ENCODE measurements around the gene LPP. TPM values are rescaled to one million over a fixed set of nuclear protein-coding genes. Genes with fewer than 3 reads are reported as not detected.

The LPP gene
- total RNA-seq, 3 donors from 2014 or later = 15.5 to 19.2 (median 16.5) TPM

GRCh38 chr3:188900421-188900951, 746.5 kb downstream of the LPP start:
- DNase-seq (no peak), ATAC-seq (no peak)
- Mint-ChIP-seq H3K27me3 (ENCODE audit: low read depth) (no peaks in the 10 kb centered on the region), H3K4me3 (no peak overlapping the region), H3K4me1 (ENCODE audit: low read depth) (peaks cover 3% of the 10 kb centered on the region), H3K9me3 (no peaks in the 10 kb centered on the region), H3K36me3 (ENCODE audit: insufficient read depth) (no peaks in the 10 kb centered on the region)

DNA sequence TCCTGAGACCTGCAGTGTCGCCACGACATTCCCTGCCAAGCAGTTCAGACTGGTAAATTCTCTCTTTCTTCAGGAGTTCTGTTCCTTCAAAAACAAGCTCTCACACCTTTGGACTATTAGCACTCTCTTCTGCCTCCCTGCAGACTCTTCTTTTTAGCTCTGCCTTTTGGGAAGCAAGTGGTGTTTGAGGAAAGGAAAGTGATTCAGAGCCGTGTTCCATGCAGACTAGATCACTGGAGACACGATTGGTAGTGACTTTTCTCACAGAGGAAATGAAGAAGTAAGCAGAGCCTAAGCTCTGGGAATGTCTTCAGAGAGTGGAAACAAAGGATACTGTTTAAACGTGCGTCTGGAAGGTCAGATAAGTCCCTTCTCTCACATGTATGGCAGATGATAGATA, 747.2 kb downstream of the LPP start:
- ATAC-seq (no peak), DNase-seq (no peak)
- Mint-ChIP-seq H3K27me3 (ENCODE audit: low read depth) (no peaks in the 10 kb centered on the region), H3K36me3 (ENCODE audit: insufficient read depth) (no peaks in the 10 kb centered on the region), H3K4me3 (no peak overlapping the region), H3K4me1 (ENCODE audit: low read depth) (peaks cover 3% of the 10 kb centered on the region), H3K9me3 (no peaks in the 10 kb centered on the region)

DNA sequence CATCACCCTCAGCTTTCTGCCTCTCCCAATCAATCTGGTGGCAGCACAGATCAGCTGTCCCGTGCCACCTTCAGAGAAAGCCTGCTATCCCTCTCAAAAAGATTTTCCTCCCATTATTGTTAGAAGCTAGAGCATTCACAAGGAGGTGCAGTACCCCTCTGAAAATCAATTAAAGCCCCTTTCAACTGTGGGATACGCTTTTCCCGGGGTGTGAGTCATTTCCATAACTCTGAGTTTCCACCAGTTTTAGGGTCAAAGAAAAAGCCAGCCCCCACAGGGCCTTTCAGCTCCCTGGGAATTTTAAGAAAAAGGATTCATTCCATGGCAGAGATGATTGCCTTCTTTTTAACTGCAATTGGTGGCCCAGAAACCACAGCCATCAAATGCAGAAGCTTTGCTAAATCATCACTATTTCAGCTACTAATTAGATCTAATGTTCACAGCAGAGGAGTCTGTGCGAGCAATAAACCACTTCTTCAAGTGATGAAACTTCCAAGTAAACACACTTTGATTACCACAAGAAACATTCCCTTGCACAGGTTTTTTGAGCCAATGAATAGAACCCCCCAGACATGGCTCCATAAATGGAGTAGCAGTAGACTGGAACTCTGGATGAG, 747.8 kb downstream of the LPP start:
- Mint-ChIP-seq H3K36me3 (ENCODE audit: insufficient read depth) (no peaks in the 10 kb centered on the region), H3K4me1 (ENCODE audit: low read depth) (peaks cover 3% of the 10 kb centered on the region), H3K4me3 (no peak overlapping the region), H3K9me3 (no peaks in the 10 kb centered on the region), H3K27me3 (ENCODE audit: low read depth) (no peaks in the 10 kb centered on the region)
- no peak for DNase-seq
- ATAC-seq = no peak

DNA sequence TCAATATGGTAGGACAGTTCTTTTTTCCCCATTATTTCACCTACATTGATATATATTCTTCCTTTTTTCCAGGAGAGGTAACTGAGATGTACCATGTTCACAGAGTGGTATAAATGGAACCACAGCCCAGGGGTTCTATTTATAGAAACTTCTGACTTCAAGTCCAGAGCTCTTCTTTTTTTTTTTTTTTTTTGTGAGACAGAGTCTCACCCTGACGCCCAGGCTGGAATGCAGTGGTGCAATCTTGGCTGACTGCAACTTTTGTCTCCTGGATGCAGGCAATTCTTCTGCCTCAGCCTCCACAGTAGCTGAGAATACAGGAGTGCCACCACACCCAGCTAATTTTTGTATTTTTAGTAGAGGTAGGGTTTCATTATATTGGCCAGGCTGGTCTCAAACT, 750.7 kb downstream of the LPP start:
- DNase-seq (no peak), ATAC-seq (no peak)
- no peaks in the 10 kb centered on the region for H3K27me3 Mint-ChIP-seq (ENCODE audit: low read depth)
- H3K9me3 Mint-ChIP-seq = no peaks in the 10 kb centered on the region
- H3K4me3 Mint-ChIP-seq = no peak overlapping the region
- no peaks in the 10 kb centered on the region for H3K36me3 Mint-ChIP-seq (ENCODE audit: insufficient read depth)
- H3K4me1 Mint-ChIP-seq (ENCODE audit: low read depth) = peaks cover 3% of the 10 kb centered on the region

GRCh38 chr3:188905547-188905946, 751.6 kb downstream of the LPP start:
- Mint-ChIP-seq H3K36me3 (ENCODE audit: insufficient read depth) (no peaks in the 10 kb centered on the region), H3K4me1 (ENCODE audit: low read depth) (peaks cover under 1% of the 10 kb centered on the region), H3K4me3 (no peak overlapping the region), H3K27me3 (ENCODE audit: low read depth) (no peaks in the 10 kb centered on the region), H3K9me3 (no peaks in the 10 kb centered on the region)
- no peak for ATAC-seq
- DNase-seq = no peak

GRCh38 chr3:188906236-188906635, 752.3 kb downstream of the LPP start:
- H3K4me1 Mint-ChIP-seq (ENCODE audit: low read depth) = no peaks in the 10 kb centered on the region
- no peaks in the 10 kb centered on the region for H3K9me3 Mint-ChIP-seq
- H3K27me3 Mint-ChIP-seq (ENCODE audit: low read depth) = no peaks in the 10 kb centered on the region
- ATAC-seq (no peak), DNase-seq (no peak)
- H3K4me3 Mint-ChIP-seq = no peak overlapping the region
- H3K36me3 Mint-ChIP-seq (ENCODE audit: insufficient read depth) = no peaks in the 10 kb centered on the region

DNA sequence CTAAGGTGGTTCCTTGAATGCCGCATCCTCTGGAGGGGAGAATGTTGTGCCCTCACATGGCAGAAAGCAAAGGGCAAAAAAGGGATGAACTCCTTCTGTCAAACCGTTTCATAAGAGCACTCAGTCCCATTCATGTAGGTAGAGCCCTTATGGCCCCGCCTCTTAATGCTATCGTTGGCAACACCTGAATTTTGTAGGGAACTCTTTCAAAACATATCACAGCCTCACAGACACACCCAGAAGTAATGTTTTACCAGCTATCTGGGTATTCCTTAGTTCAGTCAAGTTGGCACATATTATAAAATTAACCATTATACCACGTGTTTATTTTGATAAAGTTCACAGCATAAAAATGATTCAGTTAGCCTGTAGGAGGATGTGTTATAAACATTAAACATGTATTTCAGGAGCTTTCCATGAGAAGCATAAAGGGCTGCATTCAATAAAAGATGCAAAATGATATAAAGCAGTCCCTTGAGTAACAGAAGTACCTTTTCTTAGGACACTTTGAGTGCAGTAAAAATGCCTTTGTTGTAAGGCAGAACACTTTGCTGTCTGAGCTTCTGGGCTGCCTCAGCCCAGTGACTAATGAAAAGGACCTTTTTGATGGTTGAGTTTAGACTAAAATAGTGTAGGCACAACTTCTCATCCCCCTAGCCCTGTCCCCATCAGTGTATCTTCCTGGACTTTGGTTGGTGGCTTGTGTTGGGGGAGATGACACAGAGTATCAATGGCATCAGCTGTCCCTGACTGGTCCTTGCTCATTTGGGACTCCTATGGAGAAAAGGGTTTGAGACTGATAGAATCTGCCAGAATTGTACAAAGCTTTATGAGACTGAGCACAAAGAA, 754.3 kb downstream of the LPP start:
- Mint-ChIP-seq H3K36me3 (ENCODE audit: insufficient read depth) (no peaks in the 10 kb centered on the region), H3K9me3 (no peaks in the 10 kb centered on the region), H3K4me1 (ENCODE audit: low read depth) (no peaks in the 10 kb centered on the region), H3K27me3 (ENCODE audit: low read depth) (no peaks in the 10 kb centered on the region), H3K4me3 (no peak overlapping the region)
- DNase-seq (no peak), ATAC-seq (no peak)

GRCh38 chr3:188911026-188911850, 757.3 kb downstream of the LPP start:
- peaks cover 21% of the 10 kb centered on the region for H3K4me1 Mint-ChIP-seq (ENCODE audit: low read depth)
- no peak for ATAC-seq

GRCh38 chr3:188913084-188913483, 759.1 kb downstream of the LPP start:
- ATAC-seq (no peak), DNase-seq (no peak)
- peaks cover 40% of the 10 kb centered on the region for H3K4me1 Mint-ChIP-seq (ENCODE audit: low read depth)
- no peaks in the 10 kb centered on the region for H3K36me3 Mint-ChIP-seq (ENCODE audit: insufficient read depth)
- H3K27me3 Mint-ChIP-seq (ENCODE audit: low read depth) = no peaks in the 10 kb centered on the region
- H3K9me3 Mint-ChIP-seq = peaks cover 3% of the 10 kb centered on the region
- H3K4me3 Mint-ChIP-seq = no peak overlapping the region

More at GRCh38 chr3:188911026-188911850, 757.3 kb downstream of the LPP start:
- H3K4me3 Mint-ChIP-seq = no peak overlapping the region
- H3K36me3 Mint-ChIP-seq (ENCODE audit: insufficient read depth) = no peaks in the 10 kb centered on the region
- no peaks in the 10 kb centered on the region for H3K9me3 Mint-ChIP-seq
- no peak for DNase-seq
- H3K27me3 Mint-ChIP-seq (ENCODE audit: low read depth) = no peaks in the 10 kb centered on the region

- H3K4me1 Mint-ChIP-seq (ENCODE audit: low read depth) = peaks cover 42% of the 10 kb centered on the region
- peaks cover 3% of the 10 kb centered on the region for H3K9me3 Mint-ChIP-seq
- no peaks in the 10 kb centered on the region for H3K36me3 Mint-ChIP-seq (ENCODE audit: insufficient read depth)
- DNase-seq = no peak
- peak; percentile 81 to 82 for ATAC-seq
- no peaks in the 10 kb centered on the region for H3K27me3 Mint-ChIP-seq (ENCODE audit: low read depth)
- peak overlapping the region; percentile 51 for H3K4me3 Mint-ChIP-seq
Observed at GRCh38 chr3:188914552-188914951, 760.6 kb downstream of the LPP start.

DNA sequence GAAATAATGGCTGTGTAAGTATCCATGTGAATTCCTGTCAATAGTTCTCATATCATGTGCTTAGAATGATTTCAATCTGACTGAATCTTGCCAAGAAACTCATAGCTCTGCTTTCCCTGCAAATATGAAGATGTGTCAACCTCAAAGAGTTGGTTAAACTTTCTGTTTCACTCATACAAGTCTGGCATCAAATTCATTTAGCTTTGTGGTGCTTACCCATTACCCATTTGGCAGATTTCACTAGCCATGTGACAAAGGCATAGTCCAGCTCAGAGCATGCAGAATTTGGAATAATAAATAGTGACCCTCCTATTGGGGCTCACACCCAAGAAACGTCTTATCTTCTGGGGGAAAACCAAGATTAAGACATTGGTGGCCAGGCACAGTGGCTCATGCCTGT, 761.2 kb downstream of the LPP start:
- DNase-seq = no peak
- Mint-ChIP-seq H3K36me3 (ENCODE audit: insufficient read depth) (no peaks in the 10 kb centered on the region), H3K4me1 (ENCODE audit: low read depth) (peaks cover 42% of the 10 kb centered on the region), H3K27me3 (ENCODE audit: low read depth) (no peaks in the 10 kb centered on the region), H3K9me3 (peaks cover 3% of the 10 kb centered on the region), H3K4me3 (peak overlapping the region; percentile 51)
- ATAC-seq = peak; percentile 58 to 64

GRCh38 chr3:188916934-188917401, 763.0 kb downstream of the LPP start:
- H3K4me1 Mint-ChIP-seq (ENCODE audit: low read depth) = peaks cover 42% of the 10 kb centered on the region
- ATAC-seq (peak; percentile 54 to 65), DNase-seq (no peak)
- peaks cover 3% of the 10 kb centered on the region for H3K9me3 Mint-ChIP-seq
- no peaks in the 10 kb centered on the region for H3K36me3 Mint-ChIP-seq (ENCODE audit: insufficient read depth)
- H3K4me3 Mint-ChIP-seq = no peak overlapping the region
- no peaks in the 10 kb centered on the region for H3K27me3 Mint-ChIP-seq (ENCODE audit: low read depth)

GRCh38 chr3:188918093-188918492, 764.1 kb downstream of the LPP start:
- no peaks in the 10 kb centered on the region for H3K36me3 Mint-ChIP-seq (ENCODE audit: insufficient read depth)
- DNase-seq (no peak), ATAC-seq (no peak)
- H3K4me3 Mint-ChIP-seq = peak overlapping the region; percentile 27
- H3K9me3 Mint-ChIP-seq = peaks cover 3% of the 10 kb centered on the region
- peaks cover 42% of the 10 kb centered on the region for H3K4me1 Mint-ChIP-seq (ENCODE audit: low read depth)
- no peaks in the 10 kb centered on the region for H3K27me3 Mint-ChIP-seq (ENCODE audit: low read depth)

GRCh38 chr3:188923671-188924070, 769.7 kb downstream of the LPP start:
- Mint-ChIP-seq H3K4me3 (no peak overlapping the region), H3K9me3 (no peaks in the 10 kb centered on the region), H3K36me3 (ENCODE audit: insufficient read depth) (no peaks in the 10 kb centered on the region), H3K4me1 (ENCODE audit: low read depth) (no peaks in the 10 kb centered on the region), H3K27me3 (ENCODE audit: low read depth) (no peaks in the 10 kb centered on the region)
- DNase-seq = no peak
- ATAC-seq = no peak
